ENCODE measurements around the gene TPO.

- TF ChIP-seq CTCF (IDR thresholded peaks at IDR 0.05; ENCODE audit: poor library complexity) (no peak), EZH2 (IDR thresholded peaks at IDR 0.05; ENCODE audit: borderline replicate concordance) (no peak)
Measured at GRCh38 chr2:1488851-1489250, 75.6 kb downstream of the TPO start.

All from hepatocyte (in vitro differentiated cells).